ENCODE data around the gene NDNF. TPM values are rescaled to one million over a fixed set of nuclear protein-coding genes. Genes with fewer than 3 reads are reported as not detected.

The NDNF gene
- total and polyA plus RNA-seq, 2 donors (not counting 1 experiment from before 2014, with no cell fraction given), result 6.4 to 9.6 TPM

DNA sequence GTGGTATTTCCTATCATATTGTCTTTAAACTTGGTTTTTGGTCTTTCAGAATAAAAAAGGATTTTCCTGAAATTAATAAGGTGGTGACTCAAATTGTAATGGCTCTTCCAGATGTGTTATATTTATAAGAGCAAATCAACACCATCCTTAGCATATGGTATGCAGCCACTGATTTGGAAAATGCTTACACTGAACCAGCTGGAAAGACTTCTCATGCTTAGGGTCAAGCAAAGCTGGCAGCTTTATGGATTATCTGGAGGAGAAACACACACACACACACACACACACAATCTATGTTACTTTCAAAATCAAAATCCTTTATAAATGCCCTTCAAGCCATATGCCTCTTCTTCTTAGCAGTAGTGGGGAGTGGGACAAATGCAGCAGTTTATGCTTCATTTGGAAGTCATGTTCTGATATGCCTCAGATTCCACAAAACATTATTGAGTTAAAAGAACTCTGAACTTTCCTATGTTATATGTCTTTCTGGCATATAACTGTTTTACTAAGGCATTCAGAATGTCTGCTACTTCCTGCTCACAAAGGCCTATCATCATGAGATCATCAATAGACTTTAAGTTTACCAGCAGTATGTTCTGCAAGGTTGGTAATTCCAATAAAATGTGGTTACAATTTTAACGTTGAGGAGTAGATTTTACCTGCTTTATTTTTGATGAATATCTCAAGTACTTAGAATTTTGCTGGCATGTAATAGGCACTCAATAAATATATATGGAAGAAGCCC lies 76.9 kb downstream of the NDNF start:
- H3K27ac ChIP-seq (ENCODE audit: insufficient read depth, low read length), result no peak overlapping the region

DNA sequence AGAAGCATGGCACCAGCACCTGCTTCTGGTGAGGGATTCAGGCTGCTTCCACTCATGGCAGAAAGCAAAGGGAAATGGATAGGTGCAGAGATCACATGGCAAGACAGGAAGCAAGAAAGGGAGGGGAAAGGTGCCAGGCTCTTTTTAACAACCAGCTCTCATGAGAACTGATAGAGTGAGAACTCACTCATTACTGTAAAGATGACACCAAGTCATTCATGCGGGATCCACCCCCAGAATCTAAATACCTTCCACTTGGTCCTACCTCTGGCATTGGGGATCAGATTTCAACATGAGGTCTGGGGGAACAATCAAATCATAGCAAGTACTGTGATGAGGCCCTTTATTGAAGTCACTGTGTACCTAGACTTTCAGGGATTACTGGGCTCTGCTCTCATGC lies 77.8 kb downstream of the NDNF start:
- H3K27me3 ChIP-seq (ENCODE audit: control insufficient read depth, insufficient read depth, low read length), result no peaks in the 10 kb centered on the region
- DNase-seq (ENCODE audit: low read depth in 2 of 2), result no peak
- no peak overlapping the region for H3K4me3 ChIP-seq (replicated peaks in 1 of 4; ENCODE audit: control extremely low read depth in 1 of 4, insufficient read depth in 1 of 4, low read depth in 3 of 4, low read length in 4 of 4)
- H4K20me1 ChIP-seq (ENCODE audit: control insufficient read depth, extremely low read depth, insufficient read depth, low read length), result no peaks in the 10 kb centered on the region
- TF ChIP-seq, protein P1, sequence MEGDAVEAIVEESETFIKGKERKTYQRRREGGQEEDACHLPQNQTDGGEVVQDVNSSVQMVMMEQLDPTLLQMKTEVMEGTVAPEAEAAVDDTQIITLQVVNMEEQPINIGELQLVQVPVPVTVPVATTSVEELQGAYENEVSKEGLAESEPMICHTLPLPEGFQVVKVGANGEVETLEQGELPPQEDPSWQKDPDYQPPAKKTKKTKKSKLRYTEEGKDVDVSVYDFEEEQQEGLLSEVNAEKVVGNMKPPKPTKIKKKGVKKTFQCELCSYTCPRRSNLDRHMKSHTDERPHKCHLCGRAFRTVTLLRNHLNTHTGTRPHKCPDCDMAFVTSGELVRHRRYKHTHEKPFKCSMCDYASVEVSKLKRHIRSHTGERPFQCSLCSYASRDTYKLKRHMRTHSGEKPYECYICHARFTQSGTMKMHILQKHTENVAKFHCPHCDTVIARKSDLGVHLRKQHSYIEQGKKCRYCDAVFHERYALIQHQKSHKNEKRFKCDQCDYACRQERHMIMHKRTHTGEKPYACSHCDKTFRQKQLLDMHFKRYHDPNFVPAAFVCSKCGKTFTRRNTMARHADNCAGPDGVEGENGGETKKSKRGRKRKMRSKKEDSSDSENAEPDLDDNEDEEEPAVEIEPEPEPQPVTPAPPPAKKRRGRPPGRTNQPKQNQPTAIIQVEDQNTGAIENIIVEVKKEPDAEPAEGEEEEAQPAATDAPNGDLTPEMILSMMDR (conservative IDR thresholded peaks at IDR 0.05 in 1 of 2, IDR thresholded peaks at IDR 0.05 in 1 of 2; ENCODE audit: low read depth in 1 of 2, low read length in 2 of 2), result no peak
- TF ChIP-seq EZH2 (IDR thresholded peaks at IDR 0.05; ENCODE audit: low read length, missing control alignments), result no peak
- H3K9ac ChIP-seq (ENCODE audit: insufficient read depth, low read length), result no peak overlapping the region
- H3K9me3 ChIP-seq (ENCODE audit: control insufficient read depth, insufficient read depth, low read depth, low read length), result no peaks in the 10 kb centered on the region
- no peaks in the 10 kb centered on the region for H3K36me3 ChIP-seq (ENCODE audit: control insufficient read depth, insufficient read depth, low read length)
- H2AFZ ChIP-seq (ENCODE audit: low read length), result no peak overlapping the region
- H3K4me2 ChIP-seq (ENCODE audit: extremely low read depth, insufficient read depth, low read length), result no peak overlapping the region
- no peaks in the 10 kb centered on the region for H3K79me2 ChIP-seq (ENCODE audit: control insufficient read depth, insufficient read depth, low read length)
- H3K4me1 ChIP-seq (ENCODE audit: control insufficient read depth, extremely low read depth, insufficient read depth, low read length), result no peaks in the 10 kb centered on the region
- no peak overlapping the region for H3K27ac ChIP-seq (ENCODE audit: insufficient read depth, low read length)

More for the DNA sequence above, 76.9 kb downstream of the NDNF start:
- Histone ChIP-seq H3K27me3 (ENCODE audit: control insufficient read depth, insufficient read depth, low read length) (no peaks in the 10 kb centered on the region), H3K4me2 (ENCODE audit: extremely low read depth, insufficient read depth, low read length) (no peak overlapping the region), H3K9ac (ENCODE audit: insufficient read depth, low read length) (no peak overlapping the region), H4K20me1 (ENCODE audit: control insufficient read depth, extremely low read depth, insufficient read depth, low read length) (no peaks in the 10 kb centered on the region), H3K79me2 (ENCODE audit: control insufficient read depth, insufficient read depth, low read length) (no peaks in the 10 kb centered on the region), H3K4me1 (ENCODE audit: control insufficient read depth, extremely low read depth, insufficient read depth, low read length) (no peaks in the 10 kb centered on the region), H2AFZ (ENCODE audit: low read length) (no peak overlapping the region), H3K4me3 (replicated peaks in 1 of 4; ENCODE audit: control extremely low read depth in 1 of 4, insufficient read depth in 1 of 4, low read depth in 3 of 4, low read length in 4 of 4) (no peak overlapping the region), H3K36me3 (ENCODE audit: control insufficient read depth, insufficient read depth, low read length) (no peaks in the 10 kb centered on the region), H3K9me3 (ENCODE audit: control insufficient read depth, insufficient read depth, low read depth, low read length) (no peaks in the 10 kb centered on the region)
- no peak for TF ChIP-seq EZH2 (IDR thresholded peaks at IDR 0.05; ENCODE audit: low read length, missing control alignments)
- TF ChIP-seq, protein P1 (conservative IDR thresholded peaks at IDR 0.05 in 1 of 2, IDR thresholded peaks at IDR 0.05 in 1 of 2; ENCODE audit: low read depth in 1 of 2, low read length in 2 of 2), result no peak
- no peak for DNase-seq (ENCODE audit: low read depth in 2 of 2)

DNA sequence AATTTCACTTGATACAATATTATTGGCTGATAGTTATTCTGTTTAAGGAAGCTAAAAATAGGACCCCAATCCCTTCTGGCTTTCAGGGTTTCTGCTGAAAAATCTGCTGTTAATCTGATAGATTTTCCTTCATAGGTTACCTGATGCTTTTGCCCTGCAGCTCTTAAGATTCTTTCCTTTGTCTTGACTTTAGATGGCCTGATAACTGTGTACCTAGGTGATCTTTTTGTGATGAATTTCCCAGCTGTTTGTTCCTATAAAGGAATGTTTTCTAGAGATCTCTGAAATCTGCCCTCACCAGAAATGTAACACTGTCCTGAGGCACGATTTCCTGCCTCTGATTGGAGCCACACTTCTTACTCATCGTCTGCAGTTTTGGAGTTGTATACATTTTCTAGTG lies 80.5 kb downstream of the NDNF start:
- Histone ChIP-seq H3K27ac (ENCODE audit: insufficient read depth, low read length) (no peak overlapping the region), H3K36me3 (ENCODE audit: control insufficient read depth, insufficient read depth, low read length) (no peaks in the 10 kb centered on the region), H3K9me3 (ENCODE audit: control insufficient read depth, insufficient read depth, low read depth, low read length) (no peaks in the 10 kb centered on the region), H3K4me2 (ENCODE audit: extremely low read depth, insufficient read depth, low read length) (no peak overlapping the region), H3K4me1 (ENCODE audit: control insufficient read depth, extremely low read depth, insufficient read depth, low read length) (no peaks in the 10 kb centered on the region), H4K20me1 (ENCODE audit: control insufficient read depth, extremely low read depth, insufficient read depth, low read length) (no peaks in the 10 kb centered on the region), H3K9ac (ENCODE audit: insufficient read depth, low read length) (no peak overlapping the region), H3K27me3 (ENCODE audit: control insufficient read depth, insufficient read depth, low read length) (no peaks in the 10 kb centered on the region), H3K79me2 (ENCODE audit: control insufficient read depth, insufficient read depth, low read length) (no peaks in the 10 kb centered on the region), H2AFZ (ENCODE audit: low read length) (no peak overlapping the region), H3K4me3 (replicated peaks in 1 of 4; ENCODE audit: control extremely low read depth in 1 of 4, insufficient read depth in 1 of 4, low read depth in 3 of 4, low read length in 4 of 4) (no peak overlapping the region)
- TF ChIP-seq, protein P1 (conservative IDR thresholded peaks at IDR 0.05 in 1 of 2, IDR thresholded peaks at IDR 0.05 in 1 of 2; ENCODE audit: low read depth in 1 of 2, low read length in 2 of 2), result no peak
- no peak for TF ChIP-seq EZH2 (IDR thresholded peaks at IDR 0.05; ENCODE audit: low read length, missing control alignments)
- no peak for DNase-seq (ENCODE audit: low read depth in 2 of 2)

All from fibroblast of lung (primary cell).